K562 (cell line): ENCODE results near the gene BCORL1. TPM values are rescaled to one million over a fixed set of nuclear protein-coding genes. Genes with fewer than 3 reads are reported as not detected.
A peak's percentile ranks its signal among the peaks of the same experiment; 100 is the strongest.

Source experiments
- CTBP1 ChIP-seq: fragments of 450-650 bp; IDR thresholded peaks from 2 replicates; pipeline ENCODE4 v1.6.1; 2016; ENCODE audit warnings: borderline replicate concordance
- POLR2AphosphoS2 ChIP-seq: IDR thresholded peaks from 2 replicates; pipeline ENCODE4 v1.6.1; 2012; ENCODE audit warnings: low read length, improper control_type of control experiment
- RBBP5 ChIP-seq: fragments of 200-600 bp; sonication (generic); IDR thresholded peaks from 2 replicates; pipeline ENCODE4 v1.6.1; 2012; ENCODE audit warnings: borderline replicate concordance, mild to moderate bottlenecking, low read length, control low read depth, inconsistent platforms; ENCODE audit not compliant: insufficient read depth, poor library complexity, severe bottlenecking
- RERE ChIP-seq: sonication (generic); formaldehyde crosslinking; IDR thresholded peaks from 2 replicates; pipeline ENCODE4 v1.8.0; 2023; ENCODE audit warnings: missing genetic modification reagents, mild to moderate bottlenecking, borderline replicate concordance
- THAP7 ChIP-seq: fragments of 250-450 bp; sonication (Bioruptor Pico); IDR thresholded peaks from 2 replicates; pipeline ENCODE4 v1.5.0; 2021
- U2AF2 ChIP-seq: fragments of 200-400 bp; formaldehyde crosslinking; optimal IDR thresholded peaks from 2 replicates; pipeline ENCODE3; 2017; ENCODE audit warnings: low read depth, mild to moderate bottlenecking, low read length
- ZBTB11 ChIP-seq, 3 experiments: fragments of 200-800 bp in 1 of 3; fragments of 250-450 bp in 1 of 3; fragments of 450-650 bp in 1 of 3; sonication (Bioruptor Pico) in 1 of 3; sonication (Bioruptor generic) in 1 of 3; formaldehyde crosslinking in 1 of 3; IDR thresholded peaks; 2 replicates each; pipeline versions ENCODE4 v1.6.1 to v1.8.0; 2016 to 2022; ENCODE audit warnings: mild to moderate bottlenecking in 2 of 3, missing genetic modification characterization in 2 of 3, missing compliant biosample characterization in 1 of 3, moderate library complexity in 1 of 3
- ZNF512 ChIP-seq: IDR thresholded peaks from 2 replicates; pipeline ENCODE4 v1.6.1; 2016; ENCODE audit warnings: missing genetic modification characterization, missing compliant biosample characterization
- ZNF699 ChIP-seq: fragments of 250-450 bp; sonication (Bioruptor Pico); IDR thresholded peaks from 2 replicates; pipeline ENCODE4 v1.8.0; 2021; ENCODE audit warnings: mild to moderate bottlenecking, moderate library complexity; ENCODE audit not compliant: insufficient replicate concordance
- polyA plus RNA-seq, 8 experiments: library from polyadenylated mRNA; depleted of rRNA in 4 of 8; stranded (reverse) in 5 of 8; unstranded in 3 of 8; fragments of >200 nt; fragmentation: Nextera tagmentation in 2 of 8; fragmentation: Illumina TruSeq in 1 of 8; extraction: Ambion mirVana in 2 of 8; extraction: Trizol in 1 of 8; gene quantifications; 2 replicates each; pipeline versions ENCODE4 v1.2.1 to v1.2.3, GENCODE V29; 2011 to 2014; ENCODE audit warnings: inconsistent platforms in 1 of 8, missing spikeins in 1 of 8
- total RNA-seq, 7 experiments: library from RNA; depleted of rRNA in 6 of 7; stranded (reverse); fragments of >200 nt in 6 of 7; fragmentation: Illumina TruSeq in 2 of 7; extraction: Trizol in 2 of 7; gene quantifications; 2 replicates each; pipeline versions ENCODE4 v1.2.1 to v1.2.3, GENCODE V29; 2011 to 2021; ENCODE audit warnings: low replicate concordance in 1 of 7

Gene BCORL1
- total and polyA plus RNA-seq, 9 of the 15 experiments (the other 6 are each of a cell fraction or from before 2014, with no cell fraction given), result 0.48 to 29.6 (median 2.1) TPM

- TF ChIP-seq RBBP5, result peak; percentile 9
- no peak for TF ChIP-seq THAP7
- no peak for TF ChIP-seq POLR2AphosphoS2
- no peak for TF ChIP-seq ZNF699 (CRISPR knock-in tag)
- no peak for TF ChIP-seq ZNF512 (tag)
- no peak for TF ChIP-seq RERE (CRISPR knock-in tag)
- no peak for TF ChIP-seq U2AF2
- no peak for TF ChIP-seq CTBP1
- TF ChIP-seq ZBTB11 (CRISPR knock-in tag; IDR thresholded peaks at IDR 0.05), result peak in 1 of 3 experiments; percentile 67; a peak in 2 of 6 replicates
Measured at GRCh38 chrX:129984111-129984958, 1.9 kb downstream of the BCORL1 start (continued).
